Lung microvascular endothelial cell (primary cell): Measurements from ENCODE around the gene DNAJB6. TPM values are rescaled to one million over a fixed set of nuclear protein-coding genes. Genes with fewer than 3 reads are reported as not detected.
"Not testable (repeated sequence)": the region's sequence is repeated elsewhere in the genome, so short reads cannot be mapped to it uniquely, and the experiment has no call there.

Experiments used
- DNase-seq, 2 donors: peaks; one replicate each; pipeline versions ENCODE4 v3.0.0 to v3.0.0-alpha.2; 2010; ENCODE audit warnings: low read depth in 2 of 2
- total RNA-seq: library from RNA; depleted of rRNA; stranded (reverse); fragments of >200 nt; gene quantifications from 2 replicates; pipeline ENCODE4 v1.2.1, GENCODE V29; 2014

The DNAJB6 gene
- total RNA-seq, 1 donor from 2014 or later, result 100 TPM

DNA sequence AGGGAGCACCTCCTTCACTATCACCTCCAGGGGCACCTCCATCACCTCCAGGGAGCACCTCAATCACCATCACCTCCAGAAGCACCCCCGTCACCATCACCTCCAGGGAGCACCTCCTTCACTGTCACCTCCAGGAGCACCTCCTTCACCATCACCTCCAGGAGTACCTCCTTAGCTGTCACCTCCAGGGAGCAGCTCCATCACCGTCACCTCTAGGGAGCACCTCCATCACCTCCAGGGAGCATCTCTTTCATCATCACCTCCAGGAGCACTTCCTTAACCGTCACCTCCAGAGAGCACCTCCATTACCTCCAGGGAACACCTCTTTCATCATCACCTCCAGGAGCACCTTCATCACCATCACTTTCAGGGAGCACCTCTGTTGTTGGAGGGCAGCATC, 103.0 kb downstream of the DNAJB6 start:
- no peak for DNase-seq

DNA sequence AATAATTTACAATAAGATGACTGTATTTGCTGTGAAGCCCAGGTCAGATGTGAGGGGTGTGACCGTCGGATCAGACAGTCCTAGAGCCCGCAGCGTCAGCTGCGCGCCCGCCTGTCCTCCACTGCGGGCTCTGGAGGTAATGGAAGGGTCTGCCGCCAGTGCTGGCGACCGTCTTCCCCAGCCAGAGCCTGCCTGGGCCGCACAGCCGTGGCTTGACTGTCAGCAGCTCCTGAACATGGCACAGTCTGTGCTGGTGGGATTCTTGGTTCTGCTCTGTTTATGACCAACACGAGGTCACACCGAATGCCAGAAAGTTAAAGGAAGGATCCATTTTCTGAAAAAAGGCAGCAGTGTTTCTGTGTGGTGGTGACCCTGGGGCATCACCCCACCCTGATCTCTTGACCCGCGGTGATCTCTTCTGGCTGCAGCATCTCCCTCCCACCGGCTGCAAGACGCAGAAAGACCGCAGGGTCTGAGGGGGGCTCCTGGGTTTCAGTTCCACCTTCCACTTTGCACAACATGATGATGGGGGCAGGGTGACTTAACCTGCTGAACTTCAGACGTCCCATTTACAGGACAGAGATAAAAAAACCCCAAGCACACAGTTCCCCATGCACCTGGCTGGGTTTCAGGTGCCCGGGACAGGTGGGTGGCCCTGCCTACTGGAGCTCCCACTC, 103.7 kb downstream of the DNAJB6 start:
- DNase-seq, result no peak

DNA sequence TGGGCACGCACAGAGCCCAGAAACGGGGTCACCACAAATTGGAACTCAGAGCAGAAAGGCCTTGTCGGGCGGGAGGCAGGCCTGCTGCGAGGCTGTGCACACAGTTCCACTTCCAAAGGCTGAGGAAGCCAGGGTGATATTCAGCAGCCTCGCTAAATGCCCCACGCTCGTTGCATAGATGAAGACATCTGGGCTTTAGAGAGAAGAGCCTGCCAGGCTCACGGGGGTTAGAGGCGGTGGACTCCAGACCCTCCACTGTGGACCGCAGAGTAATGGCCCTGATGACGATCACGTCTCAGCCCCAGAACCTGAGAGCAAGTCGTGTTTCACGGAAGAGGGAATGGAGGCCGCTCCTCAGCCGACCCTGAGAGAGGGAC, 104.2 kb downstream of the DNAJB6 start:
- DNase-seq, result no peak

DNA sequence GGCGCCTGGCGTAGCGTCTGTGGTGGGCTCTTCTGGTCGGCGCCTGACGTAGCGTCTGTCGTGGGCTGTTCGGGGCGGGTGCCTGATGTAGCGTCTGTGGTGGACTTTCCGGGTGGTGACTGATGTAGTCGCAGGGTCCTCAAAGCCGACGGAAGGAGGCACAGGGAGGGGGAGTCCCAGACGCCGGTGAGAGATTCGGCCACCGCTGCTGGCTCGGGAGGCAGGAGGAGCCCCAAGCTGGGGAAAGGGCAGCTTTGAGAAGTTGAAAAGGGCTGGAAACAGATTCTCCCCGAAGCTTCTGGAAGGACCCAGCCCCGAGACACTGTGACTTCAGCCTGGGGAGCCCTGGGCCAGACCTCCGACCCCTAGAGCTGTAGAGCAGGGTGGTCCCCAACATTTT, 105.7 kb downstream of the DNAJB6 start:
- no peak for DNase-seq

DNA sequence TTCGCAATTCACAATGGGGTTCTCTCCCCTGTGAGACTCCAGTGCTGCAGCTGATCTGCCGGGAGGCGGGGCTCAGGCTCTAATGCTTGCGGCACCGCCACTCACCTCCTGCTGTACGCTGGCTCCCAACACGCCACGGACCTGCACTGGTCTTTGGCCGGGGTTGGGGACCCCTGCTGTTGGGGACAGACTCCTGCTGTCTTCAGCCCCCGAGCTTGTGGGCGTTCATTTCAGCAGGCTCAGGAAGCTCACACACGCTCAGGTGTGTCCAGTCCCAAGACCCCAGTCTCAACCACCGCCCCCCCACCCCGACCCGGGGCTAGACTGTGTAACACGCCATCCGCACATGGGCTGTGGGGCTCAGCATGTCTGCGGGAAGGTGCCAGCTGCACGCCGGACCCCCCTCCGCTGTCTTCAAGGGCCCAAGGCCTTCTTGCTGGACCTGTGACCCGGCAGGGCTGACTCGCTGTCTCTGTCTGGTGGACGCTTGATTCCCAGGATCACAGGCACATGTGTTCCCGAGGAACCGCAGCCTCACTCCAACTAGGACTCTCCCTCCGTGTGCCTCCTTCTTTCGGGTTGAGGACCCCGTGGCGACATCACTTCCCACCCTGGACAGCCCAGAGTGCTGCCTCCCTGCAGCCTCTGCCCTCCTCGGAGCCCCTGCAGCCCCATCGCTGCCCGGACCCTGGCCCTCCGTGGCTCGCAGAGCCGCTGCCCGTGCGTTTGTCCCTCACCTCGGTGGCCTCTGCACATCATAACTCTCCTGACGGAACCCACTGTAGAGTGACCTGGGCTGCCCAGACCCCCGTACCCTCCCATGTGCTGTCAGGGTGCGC, 106.4 kb downstream of the DNAJB6 start:
- DNase-seq, result no peak

DNA sequence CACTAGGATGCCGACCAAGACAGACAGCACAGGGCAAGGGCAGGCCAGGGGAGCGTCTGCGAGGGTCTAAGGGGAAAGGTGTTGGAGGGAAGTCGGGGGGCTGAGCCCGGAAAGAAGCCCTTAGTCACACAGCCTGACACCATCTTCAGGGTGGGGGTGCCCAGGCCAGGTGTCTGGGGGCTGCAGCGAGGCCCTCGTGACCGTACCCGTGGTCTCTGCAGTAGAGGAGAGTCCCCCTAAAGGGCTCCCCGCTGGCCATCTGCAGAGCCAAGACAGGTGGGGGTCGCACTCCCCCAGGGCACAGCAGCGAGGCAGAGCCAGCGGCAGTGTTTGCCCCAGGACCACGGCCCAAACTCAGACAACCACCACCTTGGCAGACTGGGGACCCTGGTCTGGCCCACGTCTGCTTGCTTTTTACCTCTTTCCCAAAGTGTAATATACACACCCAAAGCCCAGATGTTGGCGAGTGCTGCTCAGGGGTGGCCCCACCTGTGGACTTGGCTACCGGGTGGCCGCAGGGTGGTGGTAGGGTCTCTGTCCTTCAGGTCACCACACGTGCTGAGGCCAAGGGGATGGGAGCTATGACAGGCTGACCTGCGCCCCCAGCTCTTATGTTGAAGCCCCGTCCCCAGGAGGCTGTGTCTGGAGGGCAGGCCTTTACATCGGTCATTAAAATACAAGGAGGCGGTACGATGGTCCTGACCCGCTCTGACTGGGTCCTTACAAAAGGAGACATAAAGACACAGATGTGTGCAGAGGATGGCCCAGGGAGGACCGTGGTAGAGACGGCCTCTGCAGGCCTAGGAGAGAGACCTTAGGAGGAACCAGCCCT, 107.4 kb downstream of the DNAJB6 start:
- DNase-seq, result no peak

DNA sequence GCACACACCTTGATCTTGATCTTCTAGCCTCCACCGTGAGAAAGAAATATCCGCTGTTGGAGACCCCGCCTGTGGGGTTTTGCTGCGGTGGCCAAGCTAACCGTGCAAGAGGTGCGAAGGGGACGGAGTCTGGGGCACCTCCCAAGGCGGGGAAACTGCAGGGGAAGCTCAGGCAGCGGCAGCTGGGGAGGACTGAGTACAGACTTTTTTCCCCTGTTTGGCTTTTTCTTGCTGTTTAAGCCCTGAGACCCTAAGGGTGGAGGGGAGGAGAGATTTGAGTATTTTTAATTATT, 108.0 kb downstream of the DNAJB6 start:
- DNase-seq, result no peak

DNA sequence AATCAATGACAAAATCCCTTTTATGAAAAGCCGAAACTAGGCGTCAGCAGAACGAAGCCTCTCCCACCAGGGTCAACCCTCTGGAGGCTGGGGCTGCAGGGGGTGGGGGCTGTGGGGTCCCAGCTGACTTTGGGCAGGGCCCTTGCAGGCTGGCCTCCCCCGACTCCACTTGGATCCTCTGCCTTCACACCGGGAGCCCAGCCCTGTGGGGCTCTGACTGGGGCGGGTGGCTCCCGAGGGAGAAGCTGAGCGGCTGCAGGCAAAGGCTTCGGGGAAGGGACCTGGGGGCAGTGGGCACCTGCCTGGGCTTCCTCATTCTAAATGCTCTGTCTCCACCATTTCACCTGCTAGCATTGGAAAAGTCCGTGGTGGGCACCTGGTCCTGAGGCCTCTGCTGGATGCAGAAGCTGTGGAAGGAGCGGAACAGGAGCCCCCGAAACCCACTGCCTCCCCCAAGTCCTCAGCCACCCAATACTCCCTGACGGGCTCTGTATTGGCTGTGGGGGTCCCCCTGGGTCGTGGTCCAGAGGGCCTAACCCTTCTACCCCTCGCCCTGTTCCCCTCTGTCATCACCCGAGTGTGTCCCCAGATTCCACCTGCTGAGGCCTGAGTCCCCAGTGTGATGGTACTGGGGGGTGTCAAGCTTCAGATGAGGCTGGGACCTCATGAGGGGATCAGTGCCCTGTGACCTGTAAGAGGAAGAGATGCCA, 108.6 kb downstream of the DNAJB6 start:
- no peak for DNase-seq

DNA sequence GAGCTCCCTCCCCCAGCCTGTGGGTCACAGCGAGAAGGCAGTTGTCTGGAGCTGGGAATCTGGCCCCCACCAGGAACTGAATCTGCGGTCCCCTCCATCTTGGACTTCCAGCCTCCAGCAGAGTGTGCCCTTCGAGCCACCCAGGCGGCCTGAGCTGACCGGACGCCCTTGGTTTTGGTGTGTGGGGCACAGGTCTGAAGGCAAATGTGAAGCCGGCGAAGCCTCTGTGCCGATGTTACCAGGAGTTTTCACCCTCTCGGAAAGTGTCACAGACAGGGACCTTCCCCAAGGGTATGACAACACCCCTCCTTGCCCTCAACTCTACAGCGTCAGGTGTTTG, 109.1 kb downstream of the DNAJB6 start:
- DNase-seq, result no peak

DNA sequence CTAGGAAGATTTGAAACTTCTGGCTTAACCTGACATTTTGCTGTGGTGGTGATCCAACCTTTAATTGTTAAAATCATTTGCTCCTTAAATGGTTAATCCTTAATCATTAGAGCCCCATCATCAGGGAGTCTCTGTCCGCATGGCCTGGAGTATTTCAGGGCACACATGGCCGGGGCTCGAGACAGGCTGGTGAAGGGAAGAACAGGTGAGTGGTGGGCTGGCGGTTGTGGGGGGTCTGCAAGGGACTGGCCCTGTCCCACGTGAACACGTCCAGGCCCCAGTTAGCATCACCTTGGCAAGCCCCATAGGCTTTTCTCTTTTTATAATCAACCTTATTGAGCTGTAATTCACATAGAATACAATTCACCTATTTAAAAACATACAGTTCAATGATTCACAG, 109.5 kb downstream of the DNAJB6 start:
- DNase-seq, result no peak

DNA sequence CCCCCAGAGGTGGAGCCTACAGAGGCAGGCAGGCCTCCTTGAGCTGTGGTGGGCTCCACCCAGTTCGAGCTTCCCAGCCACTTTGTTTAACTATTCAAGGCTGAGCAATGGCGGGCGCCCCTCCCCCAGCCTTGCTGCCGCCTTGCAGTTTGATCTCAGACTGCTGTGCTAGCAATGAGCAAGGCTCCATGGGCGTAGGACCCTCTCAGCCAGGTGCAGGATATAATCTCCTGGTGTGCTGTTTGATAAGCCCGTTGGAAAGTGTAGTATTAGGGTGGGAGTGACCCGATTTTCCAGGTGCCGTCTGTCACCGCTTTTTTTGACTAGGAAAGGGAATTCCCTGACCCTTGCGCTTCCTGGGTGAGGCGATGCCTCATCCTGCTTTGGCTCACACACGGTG, 117.2 kb downstream of the DNAJB6 start:
- DNase-seq, result not testable (repeated sequence)

DNA sequence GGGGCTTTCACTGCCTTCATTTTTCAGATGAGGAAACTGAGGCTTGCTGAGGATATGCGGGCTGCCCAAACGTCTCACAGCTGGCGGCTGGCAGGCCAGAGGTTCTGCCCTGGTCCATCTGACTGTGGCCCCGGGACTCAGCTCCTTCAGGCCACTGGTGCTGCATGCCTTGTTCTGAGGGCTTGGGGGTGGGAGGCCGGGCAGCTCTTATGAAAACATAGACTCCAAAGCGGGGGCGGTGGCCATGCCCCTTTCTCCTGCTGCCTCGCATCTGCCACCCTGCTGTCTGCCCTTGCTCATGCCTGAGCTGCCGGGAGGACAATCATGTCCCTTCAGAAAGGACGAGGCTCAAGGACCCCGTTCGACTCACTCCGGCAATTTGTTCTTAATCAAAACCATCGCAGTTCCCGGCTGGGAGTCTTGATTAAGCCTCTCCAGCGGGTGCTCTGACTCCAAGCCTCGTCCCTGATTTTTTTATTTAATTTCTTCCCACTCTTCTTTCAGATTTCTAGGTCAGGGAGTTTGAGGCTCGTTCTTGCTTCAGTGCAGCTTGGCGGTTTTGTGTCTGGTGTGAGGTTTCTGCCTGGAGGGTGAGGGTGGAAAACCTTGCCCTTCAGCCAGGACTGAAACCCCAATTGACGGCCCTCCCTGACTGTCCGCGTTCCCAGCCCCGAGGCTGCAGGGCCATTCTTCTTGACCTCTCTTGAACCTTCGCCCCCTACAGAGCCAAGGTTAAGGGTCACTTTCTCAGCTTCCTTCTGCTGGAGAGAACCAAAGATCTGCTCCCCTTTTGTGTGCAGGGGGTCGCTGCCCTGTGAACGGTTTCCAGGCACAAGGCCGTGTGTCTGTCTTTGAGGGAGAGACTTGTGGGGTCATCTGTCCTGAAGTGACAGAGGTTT, 120.8 kb downstream of the DNAJB6 start:
- DNase-seq, result no peak

DNA sequence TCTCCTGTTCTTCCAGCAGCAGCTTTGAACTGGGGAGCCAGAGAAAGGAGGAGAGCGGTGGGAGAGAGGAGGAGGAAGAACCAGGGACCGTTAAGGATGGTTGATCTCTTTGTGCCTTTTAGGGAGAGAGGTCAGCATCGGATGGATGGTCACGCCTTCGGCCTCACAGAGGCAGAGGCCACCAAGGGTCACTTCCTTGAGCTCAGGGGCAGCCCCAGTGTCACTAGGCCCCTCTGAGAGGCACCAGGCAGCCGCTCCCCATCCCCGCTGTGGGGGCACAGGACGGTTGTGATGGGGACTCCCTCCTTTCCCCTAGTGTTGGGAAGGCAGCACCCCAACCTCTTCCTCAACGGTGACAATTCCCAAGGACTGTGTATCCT, 121.4 kb downstream of the DNAJB6 start:
- DNase-seq, result no peak

DNA sequence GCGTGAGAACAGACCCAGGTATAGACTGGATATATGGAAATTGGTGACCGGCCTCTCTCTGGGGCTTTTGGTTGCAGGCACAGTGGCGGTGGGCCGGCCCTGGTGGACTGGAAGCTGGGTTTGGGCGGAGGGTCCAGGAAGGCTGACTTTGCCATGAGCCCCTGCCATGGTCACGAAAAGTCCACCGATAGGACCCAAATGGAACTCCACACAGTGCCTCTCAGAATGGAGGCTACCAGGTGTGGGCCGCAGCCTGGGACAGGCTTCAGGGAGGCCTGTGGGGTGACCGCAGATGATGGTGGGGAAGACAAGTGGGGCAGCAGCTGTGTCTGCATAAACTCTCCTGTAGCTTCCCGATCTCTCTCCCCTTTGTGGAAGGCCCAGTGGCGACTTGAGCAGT, 123.2 kb downstream of the DNAJB6 start:
- DNase-seq, result no peak

DNA sequence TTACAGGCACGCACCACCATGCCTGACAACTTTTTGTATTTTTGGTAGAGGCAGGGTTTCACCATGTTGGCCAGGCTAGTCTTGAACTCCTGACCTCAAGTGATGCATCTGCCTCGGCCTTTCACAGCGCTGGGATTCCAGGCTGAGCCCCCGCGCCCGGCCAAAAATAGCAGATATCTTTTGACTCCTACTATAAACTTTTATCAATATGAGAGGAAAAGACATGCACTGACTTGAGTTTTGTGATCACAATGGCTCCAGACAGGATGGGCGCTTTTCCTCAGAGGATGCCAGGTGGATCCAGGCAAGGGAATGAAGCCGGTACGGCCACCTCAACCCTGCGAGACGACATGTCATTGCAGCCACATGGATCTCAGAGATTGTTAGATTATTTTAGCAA, 123.9 kb downstream of the DNAJB6 start:
- no peak for DNase-seq

DNA sequence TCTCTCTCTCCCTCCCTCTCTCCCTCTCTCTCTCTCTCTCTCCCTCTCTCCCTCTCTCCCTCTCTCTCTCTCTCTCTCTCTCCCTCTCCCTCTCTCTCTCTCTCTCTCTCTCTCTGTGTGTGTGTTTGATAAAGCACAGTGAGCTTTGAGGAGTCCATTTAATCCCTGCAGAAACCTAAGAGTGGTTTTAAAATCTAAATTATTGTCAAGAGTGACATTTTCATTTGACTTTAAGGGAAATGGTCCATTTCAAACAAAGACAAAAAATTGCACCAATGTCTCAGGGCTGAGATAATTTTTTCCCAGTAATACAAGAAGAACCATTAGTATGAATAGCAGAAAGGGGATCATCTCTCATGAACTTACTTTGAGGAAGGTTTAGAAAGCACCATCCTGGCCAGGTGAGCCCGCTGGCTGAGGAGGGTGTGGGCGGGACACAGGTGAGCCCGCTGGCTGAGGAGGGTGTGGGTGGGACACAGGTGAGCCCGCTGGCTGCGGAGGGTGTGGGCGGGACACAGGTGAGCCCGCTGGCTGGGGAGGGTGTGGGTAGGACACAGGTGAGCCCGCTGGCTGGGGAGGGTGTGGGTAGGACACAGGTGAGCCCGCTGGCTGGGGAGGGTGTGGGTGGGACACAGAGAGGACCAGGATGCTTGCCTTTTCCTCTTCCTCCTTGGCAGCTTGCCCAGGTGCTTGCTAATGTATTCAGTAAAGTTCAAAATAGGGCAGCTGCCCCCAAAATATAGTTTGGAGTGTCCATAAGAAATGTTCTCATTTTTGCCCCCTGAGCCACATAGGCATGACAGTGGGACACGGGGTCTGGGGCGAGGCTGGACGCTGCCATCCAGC, 125.0 kb downstream of the DNAJB6 start:
- no peak for DNase-seq

DNA sequence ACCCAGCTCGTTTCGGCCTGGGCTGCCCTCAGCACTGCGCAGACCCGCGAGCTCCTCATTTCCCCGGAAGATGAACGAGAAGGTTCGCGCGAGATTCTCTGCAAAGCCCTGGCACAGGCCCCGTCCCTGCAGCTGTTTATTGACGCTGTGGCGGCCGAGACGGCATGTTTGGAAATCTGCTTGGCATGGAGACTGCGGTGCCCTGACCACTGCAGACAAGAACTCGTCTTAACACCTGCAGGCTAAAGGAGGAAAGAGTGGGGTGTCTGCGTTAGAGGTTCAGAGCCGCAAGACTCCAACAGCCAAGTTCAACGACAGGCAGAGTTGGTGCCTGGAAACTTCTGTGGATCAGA, 125.6 kb downstream of the DNAJB6 start:
- DNase-seq, result no peak

DNA sequence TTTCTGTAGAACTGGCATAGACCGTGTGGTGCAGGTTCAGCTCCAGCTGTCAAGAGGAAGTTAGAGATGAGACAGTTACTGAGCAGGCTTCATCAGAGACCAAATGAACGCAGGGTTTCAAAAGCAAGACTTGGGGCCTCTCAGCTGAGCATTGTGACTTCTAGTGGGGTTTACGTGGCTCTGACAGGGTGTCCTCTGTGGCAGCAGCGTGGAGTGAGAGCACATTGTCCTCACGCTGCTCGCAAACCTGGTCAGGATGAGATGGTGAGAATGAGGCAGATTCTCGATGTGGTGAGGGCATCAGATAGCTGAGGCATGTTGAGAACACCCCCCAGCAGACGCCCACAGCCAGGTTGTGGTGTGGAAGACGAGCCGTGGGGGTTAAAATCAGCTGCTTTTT, 126.0 kb downstream of the DNAJB6 start:
- DNase-seq, result no peak

DNA sequence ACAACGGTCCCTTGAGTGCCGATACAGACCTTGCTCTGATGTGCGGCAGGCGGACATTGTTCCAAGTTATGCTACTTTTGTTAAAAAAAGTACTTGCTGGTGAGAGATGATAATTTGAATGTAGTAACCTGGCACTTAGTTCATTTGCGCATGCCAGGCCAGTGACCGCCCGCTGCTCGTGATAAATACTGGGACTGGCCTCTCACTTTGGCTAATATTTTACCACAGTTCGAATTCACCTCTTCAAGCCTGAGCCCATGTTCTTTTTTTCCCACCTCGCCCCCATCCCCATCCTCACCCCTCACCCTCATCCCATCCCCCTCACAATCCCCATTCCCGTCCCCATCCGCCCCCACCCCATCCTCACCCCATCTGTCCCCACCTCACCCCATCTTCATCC, 126.4 kb downstream of the DNAJB6 start:
- DNase-seq, result no peak
